Fibroblast of skin of left quadriceps (primary cell): ENCODE measurements around the gene ACAT2.
A peak's percentile ranks its signal among the peaks of the same experiment; 100 is the strongest.
"Not testable (repeated sequence)": the region's sequence is repeated elsewhere in the genome, so short reads cannot be mapped to it uniquely, and the experiment has no call there.

Experiments
- DNase-seq, 2 experiments: peaks; one replicate each; pipeline ENCODE4 v3.0.0-alpha.2; 2013; ENCODE audit warnings: low read depth in 2 of 2

ACAT2 gene

GRCh38 chr6:159813781-159814180 is 51.9 kb downstream of the ACAT2 start:
- DNase-seq, result no peak

- no peak for DNase-seq
These were observed 53.6 kb downstream of the ACAT2 start for GRCh38 chr6:159815410-159815809.

GRCh38 chr6:159816775-159817174 is 54.9 kb downstream of the ACAT2 start:
- DNase-seq, result not testable (repeated sequence)

- no peak for DNase-seq
These were observed 56.3 kb downstream of the ACAT2 start for GRCh38 chr6:159817951-159818739.

GRCh38 chr6:159819098-159819497 is 57.3 kb downstream of the ACAT2 start:
- DNase-seq, result no peak

- DNase-seq, result no peak
These were observed 58.2 kb downstream of the ACAT2 start for GRCh38 chr6:159819932-159820640.

- no peak for DNase-seq
These were observed 59.3 kb downstream of the ACAT2 start for GRCh38 chr6:159821122-159821521.

GRCh38 chr6:159821726-159822125 is 59.9 kb downstream of the ACAT2 start:
- no peak for DNase-seq

GRCh38 chr6:159823953-159824352 is 62.1 kb downstream of the ACAT2 start:
- DNase-seq, result no peak

- not testable (repeated sequence) for DNase-seq
These were observed 62.8 kb downstream of the ACAT2 start for GRCh38 chr6:159824690-159825089.

GRCh38 chr6:159826004-159826403 is 64.2 kb downstream of the ACAT2 start:
- no peak for DNase-seq

GRCh38 chr6:159826968-159827647 is 65.3 kb downstream of the ACAT2 start:
- no peak for DNase-seq

- peak in 1 of 2 experiments; percentile 10 for DNase-seq
These were observed 66.2 kb downstream of the ACAT2 start for GRCh38 chr6:159828074-159828473.
